Retina (tissue), 1 donor: Measurements from ENCODE around the gene CLN6.
"Not testable (repeated sequence)": the region's sequence is repeated elsewhere in the genome, so short reads cannot be mapped to it uniquely, and the experiment has no call there.

ENCODE experiments used
- DNase-seq: peaks from one replicate; pipeline ENCODE4 v3.0.0-alpha.2; 2016

CLN6 gene

DNA sequence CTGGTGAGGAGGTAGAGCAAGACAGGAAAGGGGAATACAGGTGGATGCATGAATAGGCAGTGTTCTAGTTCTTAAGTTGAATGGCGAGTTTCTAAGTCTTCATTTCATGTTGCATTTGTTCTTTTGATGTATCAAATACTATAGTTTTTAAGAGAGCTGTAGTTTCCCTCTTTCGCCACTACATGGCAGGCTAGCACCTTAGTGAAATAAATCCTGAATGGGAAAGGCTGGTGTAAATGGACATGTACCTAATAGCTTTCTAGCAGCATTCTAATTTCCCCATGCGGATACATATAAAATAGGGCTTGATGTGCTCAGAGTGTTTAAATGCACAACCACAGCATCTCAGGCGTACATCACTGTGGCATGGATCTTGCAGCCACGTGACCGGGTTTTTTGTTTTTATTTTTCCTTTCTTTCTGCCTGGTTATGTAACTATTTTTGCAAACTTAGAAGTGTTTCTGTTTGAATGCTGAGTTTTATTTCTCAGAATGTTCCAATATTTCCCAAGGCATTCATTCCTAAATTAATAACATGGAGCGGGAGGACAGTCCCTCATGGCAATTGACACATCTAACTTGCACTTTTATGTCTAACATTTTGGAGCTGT lies 23.5 kb upstream of the CLN6 start:
- DNase-seq = peak; percentile 56

DNA sequence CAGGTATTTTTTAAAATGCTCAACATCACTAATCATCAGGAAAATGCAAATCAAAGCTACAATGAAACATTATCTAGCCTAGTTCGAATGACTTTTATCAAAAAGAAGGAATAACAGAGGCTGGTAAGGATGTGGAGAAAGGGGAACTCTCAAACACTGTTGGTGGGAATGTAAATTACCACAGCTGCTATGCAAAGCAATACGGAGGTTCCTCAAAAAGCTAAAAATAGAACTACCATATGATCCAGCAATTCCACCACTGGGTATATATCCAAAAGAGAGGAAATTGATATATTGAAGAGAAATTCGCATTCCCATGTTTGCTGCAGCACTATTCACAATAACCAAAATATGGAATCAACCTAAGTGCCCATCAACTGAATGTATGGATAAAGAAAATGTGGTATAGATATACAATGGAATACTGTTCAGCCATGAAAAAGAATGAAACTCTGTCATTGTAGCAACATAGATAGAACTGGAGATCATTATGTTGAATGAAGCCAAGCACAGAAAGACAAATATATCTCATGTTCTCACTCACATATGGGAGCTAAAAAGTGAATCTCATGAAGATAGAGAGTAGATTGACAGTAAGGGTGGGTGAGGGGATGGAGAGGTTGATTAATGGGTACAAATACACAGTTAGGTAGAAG lies 19.7 kb upstream of the CLN6 start:
- DNase-seq = no peak

DNA sequence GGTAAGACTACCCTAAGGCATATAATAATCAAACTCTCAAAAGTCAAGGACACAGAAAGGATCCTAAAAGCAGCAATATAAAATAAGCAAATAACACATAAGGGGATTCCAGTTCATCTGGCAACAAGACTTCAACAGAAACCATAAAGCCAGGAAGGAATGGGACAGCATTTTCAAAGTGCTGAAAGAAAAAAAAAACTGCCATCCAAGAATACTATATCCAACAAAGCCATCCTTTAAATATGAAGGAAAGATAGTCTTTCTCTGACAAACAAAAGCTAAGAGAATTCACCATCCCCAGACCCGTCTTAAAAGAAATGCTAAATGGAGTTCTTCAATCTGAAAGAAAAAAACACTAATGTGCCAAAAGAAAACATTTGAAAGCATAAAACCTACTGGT lies 14.7 kb upstream of the CLN6 start:
- DNase-seq = no peak

DNA sequence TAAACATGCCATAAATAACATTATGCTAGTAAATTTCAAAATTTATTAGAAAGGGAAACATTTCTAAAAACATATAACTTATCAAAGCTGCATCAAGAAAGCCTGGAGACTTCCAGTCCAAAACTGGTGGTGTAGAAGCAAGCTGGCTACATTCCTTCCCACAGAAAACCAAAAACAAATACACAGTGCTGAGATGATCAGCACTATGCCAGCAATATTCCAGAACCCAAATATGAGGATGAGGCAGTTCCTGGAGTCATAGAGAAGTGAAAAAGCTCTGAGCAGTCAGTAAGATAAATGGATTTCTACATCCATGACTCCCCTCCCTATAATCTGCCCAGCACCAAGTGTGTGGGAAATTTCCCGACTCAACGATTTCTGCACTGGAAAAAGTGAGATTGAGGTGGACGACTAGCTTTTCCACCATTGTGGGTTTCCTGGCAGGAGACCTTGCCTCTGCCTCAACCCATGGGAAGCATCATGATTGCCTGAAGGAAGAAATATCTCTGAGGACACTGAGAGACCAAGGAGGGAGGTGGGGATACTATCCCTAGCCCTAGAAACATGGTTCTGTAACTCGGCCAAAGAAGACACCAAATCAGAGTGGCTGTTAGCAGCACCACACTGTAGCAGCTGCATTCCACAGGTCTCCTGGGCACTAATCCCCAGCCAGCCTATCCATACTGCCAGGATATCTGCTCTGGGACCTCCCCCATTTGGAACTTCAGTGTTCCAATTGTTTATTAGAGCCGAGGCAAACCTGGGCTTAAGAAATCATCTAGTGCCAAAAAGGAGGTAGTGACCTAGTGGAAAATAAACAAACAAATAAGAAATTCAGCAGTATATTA lies 11.8 kb upstream of the CLN6 start:
- DNase-seq = no peak

DNA sequence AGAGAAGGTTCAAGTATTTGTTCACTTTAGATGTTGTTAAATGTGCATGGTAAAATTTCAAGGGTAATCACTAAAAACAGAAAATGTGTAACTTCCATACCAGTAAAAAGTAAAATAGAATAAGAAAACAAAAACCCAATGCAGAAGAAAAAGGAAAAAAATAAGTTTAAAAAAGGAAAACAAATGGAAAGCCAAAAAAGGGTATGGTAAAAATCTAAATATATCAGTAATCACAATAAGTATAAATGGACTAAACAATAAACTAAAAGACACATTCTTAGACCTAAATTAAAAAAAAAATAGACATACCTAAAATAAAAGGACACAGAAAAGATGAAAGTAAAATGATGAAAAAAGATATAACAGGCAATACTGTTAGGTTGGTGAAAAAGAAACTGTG lies 9.5 kb upstream of the CLN6 start:
- DNase-seq = no peak

DNA sequence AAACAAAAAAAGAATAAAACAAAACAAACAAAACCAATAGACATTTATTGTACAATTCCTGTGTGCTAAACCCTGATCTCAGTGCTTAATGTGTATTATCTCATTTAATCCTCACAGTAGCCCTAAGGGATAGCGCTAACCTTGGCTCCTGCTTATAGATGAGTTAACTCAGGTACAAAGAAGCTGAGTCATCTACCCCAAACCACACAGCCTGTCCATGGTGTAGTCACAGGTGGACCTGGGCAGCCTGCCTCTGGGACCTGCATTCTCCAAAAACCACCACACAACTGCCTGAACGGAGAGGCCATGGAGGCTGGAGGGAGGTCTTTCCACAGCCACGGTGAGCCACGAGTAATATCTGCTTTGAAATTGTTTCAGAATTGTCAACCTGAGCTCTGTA lies 5.5 kb upstream of the CLN6 start:
- no peak for DNase-seq

DNA sequence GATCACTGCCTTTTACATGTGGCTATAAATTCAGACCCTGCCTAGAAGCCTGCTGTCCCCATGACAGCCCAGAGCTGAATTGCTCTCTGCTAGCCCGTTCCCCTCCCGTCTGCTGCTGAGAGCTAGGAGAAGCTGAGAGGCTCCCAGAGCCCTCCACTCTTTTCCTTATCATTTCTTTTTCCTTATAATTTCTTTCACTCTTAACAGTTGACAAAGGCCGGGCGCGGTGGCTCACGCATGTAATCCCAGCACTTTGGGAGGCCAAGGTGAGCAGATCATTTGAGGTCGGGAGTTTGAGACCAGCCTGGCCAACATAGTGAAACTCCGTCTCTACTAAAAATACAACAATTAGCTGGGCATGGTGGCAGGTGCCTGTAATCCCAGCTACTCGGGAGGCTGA lies 5.0 kb upstream of the CLN6 start:
- DNase-seq = not testable (repeated sequence)

DNA sequence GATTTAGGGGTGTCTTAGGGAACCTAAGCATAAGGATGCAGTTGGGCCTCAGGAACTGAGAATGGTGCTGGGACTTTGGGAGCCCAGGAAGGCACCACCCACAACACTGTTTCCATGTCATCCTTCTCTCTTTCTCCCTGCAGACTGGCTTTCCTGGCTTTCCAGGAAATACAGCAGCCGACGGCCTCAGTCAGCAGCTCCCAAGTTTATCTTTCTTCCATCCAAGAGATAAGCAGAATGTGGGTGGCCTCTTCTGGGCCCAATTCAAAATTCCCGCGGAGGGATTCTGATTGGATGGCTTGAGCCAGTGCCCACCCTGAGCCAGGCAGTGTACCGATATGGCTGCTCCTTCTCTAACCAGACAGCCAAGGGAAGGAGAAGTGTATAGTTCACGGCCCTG lies 4.5 kb upstream of the CLN6 start:
- no peak for DNase-seq

DNA sequence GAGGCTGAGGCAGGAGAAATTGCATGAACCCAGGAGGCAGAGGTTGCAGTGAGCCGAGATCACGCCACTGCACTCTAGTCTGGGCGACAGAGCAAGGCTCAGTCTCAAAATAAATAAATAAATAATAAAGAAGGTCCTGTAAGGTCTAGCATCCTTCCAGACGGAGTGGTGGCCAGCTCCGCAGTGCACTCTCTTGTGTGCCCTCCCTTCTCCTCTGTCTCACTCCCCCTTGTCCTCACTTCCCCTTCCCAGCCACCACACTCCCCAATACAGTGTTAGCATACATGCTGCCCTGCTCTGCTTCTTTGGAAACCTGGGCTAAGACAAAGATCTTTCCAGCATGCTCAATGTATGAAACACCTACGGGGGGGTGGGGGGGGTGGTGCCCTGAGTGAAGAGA lies 3.4 kb upstream of the CLN6 start:
- no peak for DNase-seq

DNA sequence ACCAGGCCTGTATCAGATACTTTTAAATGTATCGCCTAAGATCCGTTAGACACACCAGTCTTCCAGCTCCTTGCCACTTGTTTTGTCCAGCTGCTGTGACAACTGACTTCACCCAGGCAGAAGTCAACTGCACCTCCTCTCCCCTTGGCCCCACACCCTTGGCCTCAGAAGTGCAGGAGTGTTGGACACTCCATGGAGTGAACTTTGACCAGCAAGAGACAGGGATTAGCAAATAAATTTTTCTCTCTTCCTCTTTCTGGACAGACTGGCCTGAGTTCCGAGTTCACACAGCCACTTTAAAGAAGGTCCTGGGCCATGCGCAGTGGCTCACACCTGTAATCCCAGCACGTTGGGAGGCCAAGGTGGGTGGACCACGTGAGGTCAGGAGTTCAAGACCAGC lies 2.9 kb upstream of the CLN6 start:
- DNase-seq = no peak

DNA sequence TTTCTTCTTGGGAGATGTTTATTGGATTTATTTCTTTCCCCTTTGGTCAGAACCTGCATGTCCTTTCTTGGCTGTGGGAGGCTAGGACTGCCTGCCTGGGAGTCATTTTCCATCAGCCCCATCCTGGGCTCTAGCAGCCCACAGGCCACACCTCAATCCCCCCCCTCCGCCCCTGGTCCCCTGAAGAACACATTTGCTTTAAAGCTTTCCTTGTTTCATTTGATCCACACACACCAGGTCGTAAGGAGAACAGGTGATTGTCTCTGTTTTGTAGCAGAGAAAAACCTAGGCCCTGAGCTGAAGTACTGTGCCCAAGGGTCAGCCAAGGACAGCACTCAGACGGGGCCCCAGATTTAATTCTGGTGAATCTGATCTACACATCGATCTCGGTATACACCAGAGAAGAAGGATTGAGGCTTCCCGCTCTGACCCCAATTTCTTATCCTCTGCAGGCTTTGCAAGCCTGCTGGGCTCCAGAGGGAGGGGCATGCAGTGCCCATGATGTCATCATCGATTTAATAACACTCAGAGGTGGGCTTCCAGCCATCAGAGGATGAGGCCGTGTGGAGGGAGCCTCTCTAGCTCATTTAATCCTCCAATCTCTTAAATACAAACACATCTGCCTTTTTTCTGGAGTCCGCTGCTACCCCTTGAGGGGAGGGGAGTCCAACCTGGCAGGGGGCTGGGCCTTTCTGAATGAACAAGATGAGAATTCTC lies 1.7 kb upstream of the CLN6 start:
- peak; percentile 70 for DNase-seq

DNA sequence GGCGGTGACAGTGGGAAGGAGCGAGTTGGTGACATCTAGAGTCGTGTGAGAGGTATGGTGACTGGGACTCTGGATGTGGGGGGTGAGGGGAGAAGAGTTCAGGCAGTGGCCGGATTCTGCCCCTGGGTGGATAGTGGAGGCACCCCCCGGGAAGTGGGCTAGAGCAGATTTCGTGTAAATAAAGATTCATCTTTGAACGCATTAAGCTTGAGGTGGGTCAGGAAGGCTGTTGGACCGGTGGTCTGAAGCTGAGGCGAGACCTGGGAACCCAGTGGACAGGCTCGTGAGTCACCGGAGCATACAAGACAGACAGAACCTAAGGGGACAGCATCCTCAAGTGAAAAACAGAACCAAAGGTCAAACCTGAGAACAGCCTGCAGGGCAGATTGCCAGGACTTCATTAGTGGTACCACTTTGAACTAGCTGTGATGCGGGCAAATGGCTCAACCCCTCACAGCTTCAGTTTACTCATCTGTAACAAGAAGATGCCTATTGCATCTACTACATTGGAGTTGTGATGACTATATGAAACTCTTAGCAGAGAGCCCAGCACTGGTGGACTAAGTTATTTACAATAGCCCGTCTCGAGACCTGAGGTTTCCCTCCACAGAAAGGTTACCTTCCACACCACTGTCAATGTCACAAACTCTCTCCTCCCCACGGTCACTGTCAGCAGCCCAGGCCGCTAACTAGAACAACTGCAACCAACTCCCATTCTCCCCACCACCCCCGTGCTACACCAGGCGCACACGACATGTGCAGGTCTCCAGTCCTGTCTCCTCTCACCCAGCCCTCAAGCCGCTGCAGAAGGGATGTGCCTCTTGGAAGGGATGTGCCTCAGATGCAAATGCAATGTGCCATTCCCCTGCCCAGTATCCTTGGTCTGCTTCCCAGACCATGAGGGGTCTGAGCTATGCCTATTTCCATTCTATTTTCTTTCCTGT lies 901 bp upstream of the CLN6 start:
- DNase-seq = no peak

DNA sequence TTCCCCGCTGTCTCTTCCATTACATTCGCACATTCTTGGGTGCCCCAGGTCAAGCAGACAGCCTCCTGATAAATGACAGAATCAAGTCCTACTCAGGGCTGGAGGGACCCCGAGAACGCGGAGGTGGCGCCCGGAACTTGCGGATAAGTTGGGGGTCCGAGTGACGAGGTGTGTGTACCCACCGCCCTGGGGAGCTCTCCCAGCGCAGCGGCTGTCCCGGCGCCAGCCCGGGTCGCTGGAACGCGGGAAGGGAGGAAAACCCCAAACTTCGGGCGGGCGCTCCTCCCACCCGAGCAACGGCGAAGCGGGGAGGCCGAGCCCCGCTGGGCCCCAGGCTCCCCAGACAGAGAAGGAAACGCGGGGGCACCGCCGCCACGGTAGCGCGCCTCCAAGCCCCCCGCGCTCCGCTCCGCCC lies 550 bp downstream of the CLN6 start:
- DNase-seq = no peak

DNA sequence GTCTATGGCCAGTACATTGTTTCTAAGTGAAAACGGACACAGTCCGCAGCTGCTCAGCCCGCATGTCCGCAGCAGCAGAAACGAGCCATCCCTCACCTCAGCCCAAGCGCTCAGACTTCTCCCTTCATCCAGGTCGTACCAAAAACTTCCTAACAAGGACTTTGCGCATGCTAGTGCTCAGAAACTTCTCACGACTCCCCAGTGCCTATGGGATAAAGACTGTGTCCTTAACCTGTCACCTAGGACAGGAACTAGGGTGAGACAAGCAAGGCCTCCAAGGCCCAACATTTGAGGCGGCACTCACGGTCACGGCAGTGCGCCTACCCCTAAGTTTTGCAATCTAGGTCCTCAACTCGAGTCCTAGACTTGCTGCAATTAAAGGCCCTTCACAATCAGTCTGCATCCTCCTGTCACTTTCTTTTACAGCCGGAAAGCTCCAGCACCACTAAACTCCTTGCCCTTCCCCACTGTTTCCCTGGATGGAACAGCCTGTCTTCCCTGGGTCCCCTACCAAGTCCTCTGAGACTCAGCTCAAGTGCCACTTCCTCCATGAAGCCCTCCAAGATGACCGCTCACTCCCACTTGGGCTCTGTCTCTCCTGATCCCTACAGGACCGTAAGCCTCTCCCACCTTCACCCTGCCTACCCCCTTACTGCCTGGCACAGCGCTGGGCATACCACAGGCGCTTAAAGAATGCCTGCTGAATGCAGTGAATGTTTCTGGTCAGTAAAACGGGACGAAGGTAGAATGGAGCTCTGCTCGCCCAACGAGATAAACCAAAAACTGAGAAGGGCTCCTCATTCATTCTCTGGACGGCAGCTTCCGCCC lies 1.2 kb downstream of the CLN6 start:
- no peak for DNase-seq

DNA sequence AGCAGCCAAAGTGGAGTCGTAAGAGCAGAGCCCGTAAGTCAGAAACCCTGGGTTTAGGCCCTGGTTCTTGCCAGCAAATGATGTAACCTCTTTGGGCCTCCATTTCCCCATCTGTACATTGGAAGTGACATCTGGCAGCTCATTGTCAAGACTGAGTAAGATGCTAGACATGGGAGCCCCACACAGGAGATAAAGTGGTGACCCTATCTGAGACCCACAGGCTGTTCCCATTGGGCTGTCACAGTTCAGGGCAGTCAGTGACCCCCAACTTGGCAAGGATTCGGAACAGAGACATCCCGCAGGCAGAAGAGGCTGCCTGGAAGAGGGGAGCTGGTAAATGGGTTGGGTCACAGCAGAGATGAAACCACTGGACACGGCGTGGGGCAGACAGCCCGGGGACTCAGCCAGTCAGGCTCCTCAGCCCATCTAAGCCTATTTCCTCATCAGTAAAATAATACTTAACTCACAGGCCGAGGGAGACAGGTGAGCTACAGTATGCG lies 1.8 kb downstream of the CLN6 start:
- DNase-seq = no peak

DNA sequence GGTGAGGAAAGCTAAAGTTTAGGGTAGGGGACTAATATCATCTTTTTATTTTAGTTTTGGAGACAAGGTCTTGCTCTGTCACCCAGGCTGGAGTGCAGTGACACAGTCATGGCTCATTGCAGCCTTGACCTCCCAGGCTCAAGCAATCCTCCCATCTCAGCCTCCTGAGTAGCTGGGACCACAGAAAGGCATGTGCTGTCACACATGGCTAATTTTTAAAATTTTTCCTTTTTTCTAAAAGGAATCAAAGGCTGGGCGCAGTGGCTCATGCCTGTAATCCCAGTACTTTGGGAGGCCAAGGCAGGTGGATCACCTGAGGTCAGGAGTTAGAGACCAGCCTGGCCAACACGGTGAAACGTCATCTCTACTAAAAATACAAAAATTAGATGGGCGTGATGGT lies 4.1 kb downstream of the CLN6 start:
- DNase-seq = not testable (repeated sequence)

DNA sequence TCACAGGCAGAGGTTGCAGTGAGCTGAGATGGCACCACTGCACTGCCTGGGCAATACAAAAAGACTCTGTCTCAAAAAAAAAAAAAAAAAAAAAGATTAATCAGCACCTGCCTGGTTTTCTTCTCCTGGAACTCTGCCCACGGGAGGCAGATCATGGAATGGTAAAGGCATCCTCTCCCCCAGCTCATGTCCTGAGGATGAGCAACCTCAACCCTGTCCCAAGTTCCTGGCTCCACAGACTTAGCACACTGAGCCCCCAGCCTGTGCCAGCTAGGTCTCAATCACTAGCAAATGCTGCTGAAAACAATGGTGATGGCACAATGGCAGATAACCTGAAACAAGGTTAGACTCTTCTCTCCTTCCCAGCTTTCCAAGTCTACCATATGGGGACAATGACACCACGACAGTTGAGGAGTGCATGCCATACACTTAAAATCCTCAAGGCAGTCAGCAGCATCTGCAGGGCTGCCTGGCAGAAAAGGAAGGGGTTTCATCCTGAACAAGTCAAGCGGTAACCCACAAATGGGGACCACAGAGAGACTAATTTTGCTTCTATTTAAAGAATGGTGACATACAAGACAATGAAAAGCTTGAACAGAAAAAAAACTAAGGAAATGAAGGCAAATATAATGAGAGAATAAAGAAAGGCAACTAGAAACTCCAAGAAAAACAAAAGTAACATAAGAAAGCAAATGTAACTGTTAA lies 4.8 kb downstream of the CLN6 start:
- DNase-seq = no peak

DNA sequence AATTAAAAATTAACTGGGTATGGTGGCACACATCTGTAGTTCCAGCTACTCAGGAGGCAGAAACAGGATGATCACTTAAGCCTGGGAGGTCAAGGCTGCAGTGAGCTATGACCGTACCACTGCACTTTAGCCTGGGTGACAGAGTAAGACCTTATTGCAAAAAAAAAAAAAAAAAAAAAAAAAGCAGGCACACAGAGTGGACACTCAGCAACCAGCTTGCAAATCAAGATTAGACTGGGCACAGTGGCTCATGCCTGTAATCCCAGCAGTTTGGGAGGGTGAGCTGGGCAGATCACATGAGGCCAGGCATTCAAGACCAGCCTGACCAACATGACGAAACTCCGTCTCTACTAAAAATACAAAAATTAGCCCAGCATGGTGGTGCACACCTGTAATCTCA lies 5.4 kb downstream of the CLN6 start:
- no peak for DNase-seq

DNA sequence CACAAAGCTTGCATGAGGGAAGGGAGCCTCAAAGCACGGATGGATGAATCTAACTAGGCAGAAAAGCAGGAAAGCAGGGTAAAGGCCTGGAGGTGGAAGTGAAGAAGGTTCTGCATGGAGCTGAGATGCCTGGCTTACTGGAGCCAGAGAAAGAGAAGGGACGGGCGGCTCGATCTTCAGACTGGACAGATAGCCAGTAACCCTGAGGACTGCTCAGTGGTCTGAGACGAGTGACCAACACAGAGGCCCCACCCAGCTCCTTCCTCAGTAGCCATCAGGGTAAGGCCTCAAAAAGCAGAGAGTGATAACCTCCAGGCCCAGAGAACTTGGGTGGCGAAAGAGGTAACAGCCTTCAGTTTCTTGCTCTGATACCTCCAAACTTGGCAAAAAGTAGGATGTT lies 6.4 kb downstream of the CLN6 start:
- no peak for DNase-seq

DNA sequence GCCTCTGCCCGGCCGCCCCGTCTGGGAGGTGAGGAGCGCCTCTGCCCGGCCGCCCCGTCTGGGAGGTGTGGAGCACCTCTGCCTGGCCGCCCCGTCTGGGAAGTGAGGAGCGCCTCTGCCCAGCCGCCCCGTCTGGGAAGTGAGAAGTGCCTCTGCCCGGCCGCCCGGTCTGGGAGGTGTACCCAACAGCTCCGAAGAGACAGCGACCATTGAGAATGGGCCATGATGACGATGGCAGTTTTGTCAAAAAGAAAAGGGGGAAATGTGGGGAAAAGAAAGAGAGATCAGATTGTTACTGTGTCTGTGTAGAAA lies 7.1 kb downstream of the CLN6 start:
- DNase-seq = not testable (repeated sequence)
